Upper lobe of left lung (tissue), 4 donors: Measurements from ENCODE around the gene DARS2.

Source experiments
- CTCF ChIP-seq, 6 experiments: fragments of 450-650 bp in 4 of 6; fragments of 200-600 bp in 2 of 6; sonication (generic) in 2 of 6; IDR thresholded peaks; one replicate each; pipeline ENCODE4 v1.5.1; 2016 to 2019; ENCODE audit warnings: antibody characterized with exemption in 6 of 6
- POLR2A ChIP-seq, 4 donors: fragments of 450-650 bp; IDR thresholded peaks; one replicate each; pipeline ENCODE4 v1.5.1; 2016 to 2017; ENCODE audit warnings: antibody characterized with exemption in 4 of 4, mild to moderate bottlenecking in 2 of 4
- POLR2AphosphoS5 ChIP-seq, 2 donors: sonication (generic); formaldehyde crosslinking; IDR thresholded peaks; one replicate each; pipeline ENCODE4 v1.5.1; 2017; ENCODE audit warnings: antibody characterized with exemption in 2 of 2

- TF ChIP-seq CTCF (IDR thresholded peaks at IDR 0.05) (no peak), POLR2A (IDR thresholded peaks at IDR 0.05) (no peak), POLR2AphosphoS5 (IDR thresholded peaks at IDR 0.05) (no peak)
These were observed 34.6 kb upstream of the DARS2 start for GRCh38 chr1:173789841-173790240.
